HG02973 (cell line): ENCODE measurements around the gene HEMK1.

Experiments used
- ATAC-seq: cut with Tn5 transposase; IDR thresholded peaks from one replicate; pipeline ENCODE4 v1.9.1; 2021; ENCODE audit warnings: moderate library complexity; ENCODE audit not compliant: unreplicated experiment

Gene HEMK1, protein sequence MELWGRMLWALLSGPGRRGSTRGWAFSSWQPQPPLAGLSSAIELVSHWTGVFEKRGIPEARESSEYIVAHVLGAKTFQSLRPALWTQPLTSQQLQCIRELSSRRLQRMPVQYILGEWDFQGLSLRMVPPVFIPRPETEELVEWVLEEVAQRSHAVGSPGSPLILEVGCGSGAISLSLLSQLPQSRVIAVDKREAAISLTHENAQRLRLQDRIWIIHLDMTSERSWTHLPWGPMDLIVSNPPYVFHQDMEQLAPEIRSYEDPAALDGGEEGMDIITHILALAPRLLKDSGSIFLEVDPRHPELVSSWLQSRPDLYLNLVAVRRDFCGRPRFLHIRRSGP

DNA sequence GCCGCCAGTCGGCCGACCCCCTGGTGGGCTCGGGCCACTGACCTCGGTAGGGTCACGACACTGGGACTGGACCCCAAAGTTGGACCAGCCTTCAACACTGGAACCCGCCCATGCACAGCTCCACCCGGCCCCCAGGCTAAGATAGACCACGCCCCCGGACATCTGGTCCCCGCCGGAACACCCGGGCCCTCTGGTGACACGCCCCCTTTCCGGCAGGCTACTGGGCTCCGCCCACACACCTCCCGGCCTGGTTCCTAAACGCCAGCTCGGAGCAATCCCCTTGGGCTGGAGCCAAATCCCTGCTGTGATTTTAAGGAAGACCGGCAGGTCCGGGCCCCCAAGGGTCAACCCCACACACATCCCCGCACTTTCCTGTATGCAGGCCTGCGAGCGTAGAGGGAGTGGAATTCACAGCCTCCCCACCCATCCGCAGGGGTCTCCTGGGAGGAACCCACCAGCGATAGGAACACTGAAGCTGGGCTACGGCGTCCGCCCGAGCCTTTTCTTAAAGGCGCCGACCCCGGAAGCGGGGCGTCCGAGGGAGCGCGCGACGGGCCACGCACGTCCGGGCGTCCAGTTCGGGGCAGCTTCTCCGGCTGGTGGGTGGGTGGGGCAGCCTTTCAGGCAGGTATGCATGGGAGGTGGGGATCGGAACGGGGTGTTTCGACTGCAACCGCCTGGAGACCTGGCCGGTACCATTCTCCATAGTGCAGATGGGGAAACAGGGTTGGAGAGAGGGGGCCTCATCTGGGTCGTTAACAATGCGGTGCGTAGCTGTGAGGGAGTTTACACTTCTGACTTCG lies at the start of gene HEMK1:
Gene HEMK1, plus strand, starts transcription at position 576 of the 803 bp plus-strand sequence. CDS start 1,583 bp downstream, outside the sequence.
- peak; percentile 54 for ATAC-seq

DNA sequence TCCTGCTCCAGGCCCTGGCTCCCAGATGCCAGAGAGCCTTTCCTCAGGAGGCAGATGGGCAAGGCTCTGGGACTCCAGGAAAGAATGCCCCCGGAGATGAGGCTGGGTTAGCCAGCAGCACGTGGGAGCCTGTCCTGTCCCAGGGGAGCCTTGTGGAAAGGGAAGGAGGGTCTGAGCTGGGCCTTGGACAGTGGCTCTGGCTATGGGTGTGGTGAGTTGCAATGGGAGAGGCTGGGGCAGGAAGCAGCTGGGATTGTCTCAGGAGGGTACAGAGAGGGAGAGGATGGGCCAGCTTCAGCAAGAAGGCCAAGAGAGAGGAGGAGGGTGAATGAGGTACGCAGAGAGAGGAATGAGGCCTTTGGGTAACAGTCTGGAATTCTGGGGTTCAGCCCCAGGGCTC lies 48.5 kb upstream of the HEMK1 start:
- ATAC-seq, result no peak

DNA sequence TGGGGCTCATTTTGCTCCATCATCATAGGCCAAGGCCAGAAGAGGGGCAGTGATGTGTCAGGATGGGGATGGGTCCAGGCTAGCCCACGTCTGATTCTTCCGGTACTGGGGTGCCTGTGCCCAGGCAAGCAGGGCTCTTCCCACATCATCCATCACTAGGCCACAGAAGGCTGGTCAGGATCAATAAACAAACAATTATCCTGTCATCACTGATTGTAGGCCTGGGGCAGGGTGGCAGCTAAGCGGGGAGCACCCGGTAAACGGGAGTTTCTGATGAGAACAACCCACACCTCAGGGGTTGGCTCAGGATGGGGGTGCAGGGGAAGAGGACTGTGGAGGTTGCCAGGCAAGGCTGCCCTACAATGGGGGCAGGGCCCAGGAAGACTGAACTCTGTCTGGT lies 47.8 kb upstream of the HEMK1 start:
- ATAC-seq, result no peak

DNA sequence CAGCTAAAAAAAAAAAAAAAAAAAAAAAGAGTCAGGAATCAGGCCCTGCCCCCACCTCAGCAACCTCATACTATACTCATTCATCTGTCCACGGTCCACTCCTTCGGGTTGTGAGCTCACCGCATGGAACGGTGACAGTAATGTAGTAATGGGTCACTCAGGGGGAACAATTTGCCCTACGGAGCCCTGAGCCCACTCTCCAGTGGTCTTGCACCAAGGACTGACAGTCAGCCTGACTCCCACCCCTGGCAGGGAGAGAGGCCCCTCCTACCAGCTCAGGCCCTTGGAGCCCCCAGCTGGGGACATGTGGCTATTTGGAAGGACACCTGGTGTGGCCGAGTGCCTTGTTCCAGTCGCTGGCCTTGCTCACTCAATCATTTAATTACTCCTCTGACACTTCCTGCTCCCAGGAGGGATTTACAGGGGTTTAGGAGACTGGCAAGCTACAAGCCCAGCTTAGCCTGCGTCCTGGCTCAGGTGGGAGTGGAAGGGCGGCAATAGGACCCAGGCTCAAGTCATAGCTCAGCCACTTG lies 46.0 kb upstream of the HEMK1 start:
- ATAC-seq, result no peak

DNA sequence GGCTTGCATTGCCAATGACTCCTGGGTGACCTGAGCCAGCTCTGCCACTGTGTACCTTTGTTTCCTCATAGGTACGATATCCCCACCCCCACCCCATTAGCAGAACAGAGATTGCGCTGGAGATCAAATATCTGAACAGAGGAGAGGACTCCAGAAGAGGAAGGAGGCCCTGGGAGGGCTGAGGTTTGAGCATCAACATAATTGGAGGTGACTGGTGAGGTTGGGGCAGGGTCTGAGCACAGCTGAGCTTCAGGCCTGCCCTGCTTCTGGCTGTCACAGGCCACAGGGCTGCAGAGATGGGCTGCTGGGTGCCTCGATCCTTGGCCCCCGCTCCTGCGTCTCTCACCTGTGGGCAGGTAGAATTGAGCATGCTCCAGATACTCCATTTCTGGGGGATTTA lies 44.6 kb upstream of the HEMK1 start:
- no peak for ATAC-seq

DNA sequence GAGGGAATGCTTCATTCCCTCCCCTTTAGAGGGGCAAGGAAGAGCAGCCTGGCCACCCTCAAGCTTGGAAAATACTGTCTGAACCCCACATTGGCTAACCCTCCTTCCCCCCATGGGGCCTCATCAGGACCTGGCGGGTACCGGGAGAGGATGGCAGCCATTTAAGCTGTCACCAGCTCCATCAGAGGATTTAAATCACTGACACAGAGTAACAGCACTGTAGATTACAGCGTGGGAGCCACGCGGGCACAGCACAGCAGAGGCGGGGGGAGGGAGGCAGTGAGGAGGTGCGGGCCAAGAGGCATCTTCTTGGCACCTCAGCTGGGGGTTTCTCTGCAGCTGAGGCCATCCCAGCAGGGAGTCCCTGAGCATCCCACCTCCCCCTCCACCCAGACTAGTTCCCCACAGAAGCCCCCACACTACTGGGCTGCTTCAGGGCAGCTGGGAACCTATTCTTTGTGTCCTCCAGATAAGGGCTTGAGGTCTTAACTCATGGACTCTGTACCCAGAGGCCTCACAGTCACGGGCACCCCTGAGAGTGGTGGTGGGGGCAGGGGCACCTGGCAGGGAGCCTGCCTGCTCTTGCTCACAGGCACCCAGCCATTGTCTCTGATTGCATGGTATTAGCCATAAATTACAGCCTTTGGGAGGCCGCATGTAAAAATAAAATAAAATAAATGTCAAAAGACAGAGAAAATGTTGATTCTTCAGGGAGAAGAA lies 44.0 kb upstream of the HEMK1 start:
- ATAC-seq, result no peak

DNA sequence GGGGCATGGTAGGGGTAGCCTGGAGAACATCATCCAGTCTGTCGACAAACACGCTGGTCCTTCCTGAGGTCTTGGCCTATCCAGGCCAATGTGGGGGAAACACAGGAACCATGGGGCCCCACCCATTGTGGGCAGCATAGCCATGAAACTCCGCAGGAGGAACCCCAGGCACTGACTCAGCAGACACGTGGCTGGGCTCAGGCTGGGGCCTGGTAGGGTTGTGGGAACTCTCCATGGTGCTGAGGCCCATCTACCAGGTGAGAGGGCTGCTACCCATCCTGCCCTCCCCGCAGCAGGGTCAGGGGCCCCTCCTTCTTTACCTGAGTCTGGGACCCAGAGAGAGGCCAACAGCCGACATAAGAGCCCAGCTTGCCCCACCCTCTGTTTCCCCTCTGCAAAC lies 43.3 kb upstream of the HEMK1 start:
- ATAC-seq, result no peak

DNA sequence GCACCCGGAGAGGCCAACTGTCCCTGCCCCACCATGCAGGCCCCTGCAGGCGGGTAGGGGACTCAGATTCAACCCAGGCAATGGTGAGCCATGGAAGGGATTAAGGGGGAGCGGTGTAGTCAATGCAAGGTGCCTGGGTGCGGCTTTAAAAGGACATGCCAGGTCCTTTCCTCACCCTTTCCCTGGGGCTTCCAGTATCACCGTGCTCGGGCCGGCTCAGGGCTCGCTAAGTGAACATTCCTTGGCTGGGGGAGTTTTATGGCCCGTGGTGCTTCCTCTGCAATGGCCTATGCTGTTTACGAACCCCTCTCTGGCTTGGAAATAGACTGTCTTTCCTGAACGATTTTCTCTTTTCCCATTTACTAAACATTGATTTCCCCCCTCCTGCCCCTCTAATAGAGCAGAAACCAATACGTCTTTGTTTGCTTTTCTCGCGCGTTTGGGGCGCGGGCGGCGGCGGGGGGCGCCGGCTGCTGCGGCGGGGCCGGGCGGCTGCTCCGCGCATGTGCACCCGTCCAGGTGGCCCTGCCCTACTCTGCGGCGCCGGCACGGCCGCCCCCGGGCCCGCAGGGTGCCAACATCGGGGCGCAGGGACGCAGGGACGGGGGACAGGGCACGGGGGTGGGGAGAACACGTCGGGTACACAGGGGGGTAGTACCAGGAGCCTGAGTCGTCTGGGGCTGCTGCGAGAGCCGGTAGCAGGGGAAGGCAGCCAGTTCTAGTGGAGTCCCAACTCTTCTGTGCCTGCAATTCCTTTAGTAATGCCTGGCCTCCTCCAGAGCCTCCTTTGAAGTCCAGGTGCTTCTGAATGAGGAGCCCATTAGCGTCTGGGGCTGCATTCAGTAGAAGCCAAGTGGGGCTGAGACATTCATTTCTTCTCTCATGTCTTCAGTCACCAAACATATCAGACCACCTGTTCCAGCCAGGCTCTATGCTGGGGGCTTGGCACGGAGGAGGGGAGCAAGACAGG lies 39.0 kb upstream of the HEMK1 start:
- ATAC-seq, result no peak

DNA sequence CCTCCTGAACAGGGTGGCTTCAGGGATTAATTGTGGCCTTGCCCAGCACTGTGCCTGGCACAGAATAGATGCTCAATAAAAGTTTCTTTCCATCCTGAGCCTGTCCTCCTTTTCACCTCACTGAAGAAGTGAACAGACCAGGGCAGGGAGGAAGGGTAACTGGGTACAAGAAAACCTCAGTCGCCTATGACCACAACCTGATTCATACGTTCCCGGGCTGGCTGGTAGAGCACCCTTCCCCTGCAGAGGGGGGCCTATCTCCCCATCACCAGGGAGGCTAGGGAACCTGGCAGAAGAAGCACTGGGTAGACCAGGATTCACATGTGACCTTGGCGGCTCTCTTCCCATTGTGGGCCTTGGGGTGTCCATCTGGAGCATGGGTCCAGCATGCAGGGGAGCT lies 38.1 kb upstream of the HEMK1 start:
- no peak for ATAC-seq

DNA sequence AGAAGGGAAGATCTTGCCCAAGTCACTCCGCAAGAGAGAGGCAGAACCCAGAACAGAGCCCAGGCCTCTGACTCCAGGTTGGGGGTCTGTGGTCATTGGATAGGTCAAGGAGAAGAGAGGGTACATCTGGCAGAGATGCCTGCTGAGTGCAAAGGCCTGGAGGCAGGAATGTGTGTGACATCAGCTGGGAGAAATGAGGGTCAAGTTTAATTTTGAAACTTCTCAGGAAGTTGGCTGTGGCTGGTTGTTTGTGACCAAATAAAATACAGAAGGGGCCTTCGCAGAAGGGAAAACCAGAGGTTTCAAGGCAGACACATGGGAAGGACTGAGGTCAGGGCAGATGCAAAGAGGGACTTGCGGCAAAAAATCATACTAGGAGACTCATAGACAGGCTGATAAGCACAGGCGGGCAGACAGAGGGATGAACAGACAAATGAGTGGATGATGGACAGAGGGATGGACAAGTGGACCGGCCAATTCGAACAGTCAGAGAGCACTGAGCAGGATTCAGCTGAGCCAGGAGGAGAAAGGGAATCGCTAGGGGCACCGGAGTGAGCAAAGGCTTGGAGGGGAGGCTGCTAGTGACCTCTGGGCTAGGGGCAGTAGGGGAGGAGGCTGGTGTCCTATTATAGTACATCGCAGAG lies 37.1 kb upstream of the HEMK1 start:
- ATAC-seq, result no peak

DNA sequence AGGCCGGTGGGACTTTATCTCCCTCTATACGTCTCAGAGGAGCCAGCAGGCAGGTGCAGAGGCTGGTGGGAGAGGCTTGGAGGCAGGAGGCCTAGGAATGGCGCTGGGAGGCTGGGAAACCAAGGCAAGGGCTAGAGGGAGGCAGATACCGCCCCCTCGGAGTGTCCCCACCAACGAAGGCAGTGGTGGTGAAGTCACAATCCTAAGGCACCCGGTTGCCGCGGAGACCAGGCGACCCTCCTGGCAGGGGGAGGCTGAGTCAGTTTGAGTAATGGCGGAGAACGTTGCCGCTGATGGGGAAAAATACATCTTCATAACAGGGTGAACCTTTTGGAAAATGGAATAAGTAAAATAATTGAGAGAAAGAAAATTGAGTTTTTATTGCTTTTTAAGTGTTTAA lies 36.0 kb upstream of the HEMK1 start:
- no peak for ATAC-seq

DNA sequence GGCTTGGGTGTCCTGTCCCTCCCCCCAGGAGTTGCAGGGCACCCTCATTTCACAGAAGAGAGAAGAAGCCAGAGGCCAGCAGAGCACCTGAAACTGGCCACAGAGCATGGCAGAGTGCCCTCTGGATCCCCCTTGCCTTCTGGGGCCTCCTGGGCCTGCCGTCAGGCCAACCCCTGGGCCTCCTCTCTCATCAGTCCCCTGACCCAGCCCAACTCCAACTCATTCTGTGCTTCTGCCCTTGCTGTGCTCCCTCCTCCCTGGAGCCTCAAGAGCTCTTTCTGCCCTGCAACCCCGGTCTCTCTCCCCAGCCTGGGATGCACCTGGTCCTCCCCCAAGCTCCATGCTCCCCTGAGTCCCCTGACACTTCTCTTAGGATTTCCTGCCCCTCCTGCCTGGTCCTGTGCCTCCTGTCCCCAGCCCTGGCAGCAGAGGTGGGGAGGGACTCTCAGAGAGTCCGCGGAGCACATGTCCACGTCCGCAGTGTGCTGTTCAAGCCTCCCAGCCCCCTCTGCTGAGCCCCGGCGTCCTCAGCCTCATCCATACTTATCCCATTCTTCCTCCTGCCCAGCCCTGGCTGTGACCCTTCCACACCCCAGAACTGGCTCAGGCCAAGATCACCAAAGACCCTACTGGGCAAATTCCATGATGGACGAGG lies 35.4 kb upstream of the HEMK1 start:
- ATAC-seq, result no peak

DNA sequence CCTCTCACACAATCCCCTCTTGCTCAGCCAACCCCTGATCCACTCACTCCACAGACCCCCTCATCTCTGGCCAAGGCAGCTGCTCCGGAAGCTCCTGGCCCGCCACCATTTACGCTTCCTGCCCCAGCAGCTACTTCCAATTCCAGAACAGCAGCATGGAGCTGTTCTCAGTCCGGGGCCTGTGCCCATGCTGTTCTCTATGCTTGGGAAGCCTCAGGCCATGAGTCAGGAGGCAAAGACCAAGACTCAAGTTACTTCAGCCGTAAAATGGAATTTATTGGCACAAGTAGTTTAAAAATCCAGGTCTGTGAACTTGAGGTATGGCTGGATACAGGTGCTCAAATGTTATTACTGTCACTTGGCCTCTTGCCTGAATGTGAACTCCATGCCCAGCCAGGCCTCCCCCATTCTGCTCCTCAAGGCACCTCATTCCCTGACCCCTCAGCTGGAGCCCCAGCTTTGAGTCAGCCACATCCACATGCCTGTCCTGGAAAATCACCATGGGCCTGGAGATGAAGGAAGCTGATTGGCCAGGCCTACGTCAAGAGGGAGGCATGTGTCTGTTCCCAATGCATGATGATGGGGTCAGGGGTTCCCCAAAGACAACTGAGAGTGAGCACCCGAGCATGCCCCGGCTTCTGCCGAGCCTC lies 34.5 kb upstream of the HEMK1 start:
- no peak for ATAC-seq

DNA sequence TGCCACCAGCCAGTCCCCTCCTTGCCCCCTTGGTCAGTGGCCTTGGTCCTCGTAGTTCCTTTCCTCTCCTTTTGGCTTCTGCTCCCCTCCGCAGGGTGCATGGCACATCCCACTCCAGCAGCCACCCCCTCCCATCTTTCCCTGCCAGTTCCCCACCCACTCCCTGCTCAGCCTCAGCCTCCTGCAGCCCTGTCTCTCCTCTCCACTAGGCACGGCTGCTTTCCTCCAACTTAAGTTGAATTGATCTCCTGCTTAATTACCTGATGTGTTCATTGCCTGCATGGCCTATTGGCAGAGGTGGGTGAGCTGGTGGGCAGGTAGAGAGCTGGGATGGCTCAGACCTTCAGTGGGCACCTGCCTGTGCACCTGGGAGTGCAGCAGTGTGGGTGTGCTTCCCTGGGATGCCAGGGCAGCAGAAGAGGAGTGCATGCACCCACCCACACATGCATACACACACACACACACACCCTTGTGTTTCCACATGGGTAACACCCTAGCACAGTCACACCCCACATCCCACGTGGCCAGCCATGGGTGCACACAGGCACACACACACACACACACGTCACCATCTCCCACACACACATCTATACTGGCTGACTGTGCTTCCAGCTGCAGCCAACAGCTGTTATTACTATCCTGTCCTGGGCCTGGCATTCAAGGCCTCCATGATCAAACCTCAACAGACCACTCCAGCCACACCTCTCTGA lies 32.7 kb upstream of the HEMK1 start:
- ATAC-seq, result no peak

DNA sequence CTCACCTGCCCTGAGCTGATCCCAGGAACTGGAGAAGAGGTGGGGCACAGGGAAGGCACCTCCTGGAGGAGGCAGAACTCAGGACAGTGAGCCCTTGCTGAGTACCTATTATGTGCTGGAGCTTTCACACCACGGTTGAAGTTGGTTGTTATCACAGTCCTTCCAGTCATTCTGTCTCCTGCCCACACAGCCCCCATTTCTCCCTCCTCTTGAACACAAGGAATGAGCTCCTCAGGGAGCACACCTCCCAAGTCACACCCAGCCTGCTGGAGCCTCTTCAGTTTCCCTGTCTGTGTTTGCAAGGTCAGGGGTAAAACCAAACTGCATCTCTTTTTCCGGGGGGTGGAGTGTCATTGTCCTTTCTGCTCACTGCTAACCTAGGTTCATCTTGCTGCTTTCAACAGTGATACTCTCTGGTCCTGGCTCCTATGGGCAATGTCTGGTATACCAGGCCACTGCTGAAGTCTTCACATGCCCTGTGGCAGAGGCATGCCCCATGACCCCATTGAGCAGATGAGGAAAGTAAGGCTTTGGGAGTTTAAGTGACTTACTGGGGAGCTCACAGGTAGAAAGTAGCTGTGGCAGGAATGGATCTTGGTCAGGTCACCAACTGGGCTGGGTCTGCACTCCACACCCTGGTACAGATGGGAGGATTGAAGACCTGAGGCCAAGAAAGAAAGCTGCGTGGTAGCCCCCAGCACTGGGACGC lies 31.7 kb upstream of the HEMK1 start:
- no peak for ATAC-seq

DNA sequence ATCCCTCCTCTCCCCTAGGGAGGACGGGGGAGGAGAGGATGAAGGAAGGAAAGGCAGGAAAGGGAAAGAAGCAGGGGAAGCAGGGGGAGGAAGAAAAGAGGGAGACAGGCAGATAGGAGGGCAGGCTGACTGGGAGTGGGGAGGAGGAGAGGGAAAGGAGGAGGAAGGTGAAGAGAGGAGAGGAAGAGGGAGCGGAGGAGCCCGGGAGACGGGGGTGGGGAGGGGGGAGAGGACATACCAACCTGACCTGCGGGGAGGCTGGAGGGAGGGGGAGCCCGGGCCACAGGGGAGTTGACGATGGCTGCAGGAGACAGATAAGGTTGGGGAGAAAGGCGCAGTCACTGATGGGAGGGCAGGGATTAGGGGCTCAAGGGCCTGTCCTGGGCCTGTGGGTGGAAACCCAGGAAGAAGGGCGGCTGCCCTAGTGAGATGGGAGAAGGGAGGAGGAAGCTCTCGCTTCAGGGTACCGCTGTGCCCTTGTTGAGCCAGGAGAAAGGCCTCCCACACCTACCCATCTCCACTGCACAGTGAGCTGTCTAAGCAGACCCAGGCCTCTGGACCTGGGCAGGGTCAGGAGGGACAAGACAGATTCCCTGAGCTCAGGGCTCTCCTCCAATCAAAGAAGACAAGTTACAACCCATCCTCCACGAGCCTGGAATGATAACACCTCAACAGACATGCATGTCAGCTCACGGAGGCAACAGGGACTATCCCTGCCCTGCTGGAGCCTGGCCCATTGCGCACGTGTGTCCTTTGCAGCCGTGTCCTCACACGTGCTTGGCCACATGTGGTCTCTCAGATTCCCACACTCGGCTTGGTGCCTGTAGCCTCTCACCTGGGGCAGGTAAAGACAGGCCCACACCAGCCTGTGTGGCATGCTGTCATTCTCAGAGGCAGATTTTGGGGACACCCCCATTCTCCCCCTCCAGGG lies 29.7 kb upstream of the HEMK1 start:
- no peak for ATAC-seq
